ENCODE data around the gene SLC22A7. TPM values are rescaled to one million over a fixed set of nuclear protein-coding genes. Genes with fewer than 3 reads are reported as not detected.

Gene SLC22A7
- total RNA-seq, 2 experiments from 2014 or later, result not detected

DNA sequence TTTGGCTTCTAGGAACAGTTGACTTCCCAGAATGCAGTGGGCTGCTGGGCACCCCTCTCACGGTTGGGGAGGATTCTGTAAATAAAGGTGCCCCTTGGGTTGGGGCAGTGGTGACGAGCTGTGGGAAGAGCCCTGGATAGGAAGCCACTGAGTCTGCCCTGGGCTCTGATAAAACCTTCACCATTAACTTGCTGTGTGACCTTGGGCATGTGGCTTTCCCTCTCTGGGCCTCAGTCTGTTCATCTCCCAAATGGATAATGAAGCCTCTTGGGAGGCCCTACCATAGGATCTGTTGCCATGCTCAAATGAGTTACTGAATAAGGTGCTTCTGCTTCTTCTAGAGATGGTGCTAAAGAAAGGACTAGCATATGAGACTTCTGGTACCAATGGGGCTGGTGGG lies 6.8 kb downstream of the SLC22A7 start:
- POLR2A ChIA-PET, result no interaction called here
- H3K27ac Mint-ChIP-seq, result no peak overlapping the region

DNA sequence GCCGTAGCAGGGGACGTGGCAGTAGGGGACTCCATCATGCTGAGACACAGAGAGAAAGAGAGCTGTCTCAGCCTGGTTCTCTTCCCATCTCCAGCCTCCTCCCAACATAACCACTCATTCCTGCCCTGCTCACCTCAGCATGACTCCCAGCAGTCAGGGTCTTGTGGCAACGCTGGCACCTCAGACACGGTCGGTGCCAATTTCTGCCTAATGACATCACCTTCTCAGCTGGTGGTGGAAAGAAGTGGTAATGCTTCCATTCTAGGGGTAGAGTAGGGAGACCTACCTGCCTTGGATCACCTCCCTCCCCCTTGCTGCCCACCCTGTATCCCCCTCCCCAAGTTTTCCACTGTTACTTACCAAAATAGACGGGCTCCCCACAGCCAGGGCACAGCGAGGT lies 8.0 kb downstream of the SLC22A7 start:
- Mint-ChIP-seq H3K4me1 (peaks cover 3% of the 10 kb centered on the region), H3K9me3 (no peaks in the 10 kb centered on the region), H3K4me3 (no peak overlapping the region), H3K27ac (no peak overlapping the region), H3K27me3 (peaks cover 6% of the 10 kb centered on the region), H3K36me3 (no peaks in the 10 kb centered on the region)
- ATAC-seq (ENCODE audit: low read depth) (no peak), DNase-seq (no peak)
- POLR2A ChIA-PET, result no interaction called here

More for the DNA sequence above, 6.8 kb downstream of the SLC22A7 start:
- DNase-seq (no peak), ATAC-seq (ENCODE audit: low read depth) (no peak)
- H3K36me3 Mint-ChIP-seq, result no peaks in the 10 kb centered on the region
- H3K27me3 Mint-ChIP-seq, result peaks cover 7% of the 10 kb centered on the region
- H3K4me3 Mint-ChIP-seq, result no peak overlapping the region
- H3K9me3 Mint-ChIP-seq, result no peaks in the 10 kb centered on the region
- H3K4me1 Mint-ChIP-seq, result peaks cover 4% of the 10 kb centered on the region

DNA sequence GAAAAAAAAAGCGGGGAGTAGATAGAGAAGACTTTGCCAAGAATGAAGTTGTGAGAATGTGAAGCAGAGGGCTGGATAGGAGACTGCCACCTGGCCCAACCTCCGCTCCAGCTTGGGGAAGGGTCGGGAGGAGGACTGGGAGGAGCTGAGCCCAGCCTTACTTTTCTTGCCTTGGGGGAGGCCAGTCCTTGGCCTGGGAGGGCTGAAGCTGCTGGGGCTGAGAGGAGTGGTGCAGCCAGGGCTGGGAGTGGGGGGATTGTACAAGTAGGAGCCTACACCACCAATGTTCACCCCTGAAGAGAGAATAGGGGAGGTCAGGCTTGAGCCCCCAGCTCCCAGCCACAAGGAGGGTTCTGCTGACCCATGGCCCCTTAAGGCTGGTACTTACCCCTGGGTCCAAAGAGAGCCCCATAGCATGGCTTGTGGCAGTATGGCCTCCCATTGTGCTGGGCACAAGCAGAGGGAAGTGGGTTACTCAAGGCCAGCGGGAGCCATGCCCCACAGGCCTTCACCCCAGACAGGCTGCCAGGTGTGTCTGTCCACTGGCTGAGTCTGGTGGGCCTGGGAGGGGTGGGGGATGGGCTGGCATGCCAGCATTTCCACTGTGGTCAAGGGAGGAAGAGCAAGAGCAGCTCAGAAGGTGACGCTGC lies 9.5 kb downstream of the SLC22A7 start:
- Mint-ChIP-seq H3K27me3 (peaks cover 8% of the 10 kb centered on the region), H3K4me1 (peaks cover 3% of the 10 kb centered on the region), H3K9me3 (no peaks in the 10 kb centered on the region), H3K36me3 (no peaks in the 10 kb centered on the region), H3K4me3 (no peak overlapping the region), H3K27ac (no peak overlapping the region)
- POLR2A ChIA-PET, result interaction anchor here (1.4 to 1.5 kb wide), 2 partner anchors 90 to 324 kb away, joined by 3 to 5 read pairs; partner anchors contain the start of gene PPP2R5D
- no peak for DNase-seq
- no peak for ATAC-seq (ENCODE audit: low read depth)

DNA sequence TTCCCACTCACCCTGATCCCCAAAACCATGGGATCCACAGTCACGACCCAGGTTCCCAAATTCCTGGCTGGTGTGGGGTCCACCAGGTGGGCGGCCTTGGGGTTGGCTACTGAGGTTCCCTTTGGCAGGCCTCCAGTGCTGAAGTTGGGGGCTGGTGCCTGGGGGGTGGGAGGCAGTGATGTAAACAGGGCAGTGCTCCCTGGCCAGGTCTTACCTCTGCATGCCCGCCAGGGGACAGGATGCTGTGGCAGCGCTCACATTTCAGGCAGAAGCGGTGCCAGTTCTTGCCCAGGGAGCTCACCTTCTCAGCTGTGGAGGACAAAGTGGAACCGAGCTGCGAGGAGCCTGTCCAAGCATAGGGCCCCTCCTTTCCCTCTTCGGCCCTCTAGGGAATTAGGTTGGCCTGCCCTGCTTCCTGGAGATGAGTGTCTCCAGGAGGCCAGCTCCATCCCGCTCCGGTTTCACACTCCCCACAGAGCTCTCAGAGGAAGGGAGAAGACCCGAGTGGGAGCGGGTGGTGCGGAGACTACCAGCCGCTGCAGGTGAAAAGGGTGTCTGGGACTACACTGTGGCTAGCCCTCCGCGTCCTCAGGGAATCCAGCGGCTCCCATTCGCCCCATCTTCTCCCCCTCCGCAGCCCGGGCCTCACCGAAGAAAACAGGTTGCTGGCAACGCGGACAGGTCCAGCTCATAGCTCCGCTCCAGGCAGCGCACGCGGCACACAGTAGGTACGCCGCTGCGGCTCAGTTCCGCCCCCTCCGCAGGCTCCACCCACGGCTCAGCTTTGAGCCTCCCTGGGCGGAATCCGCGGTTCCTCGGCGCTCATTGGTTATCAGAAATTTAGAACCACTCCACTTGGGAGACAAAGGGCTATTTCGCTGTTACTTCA lies 10.3 kb downstream of the SLC22A7 start, which contains the start of gene CRIP3:
TSS of gene CRIP3 (minus strand) at position 726 of the 889 bp plus-strand sequence. CDS start at position 692, 34 bp downstream.
- Mint-ChIP-seq H3K4me1 (peaks cover 4% of the 10 kb centered on the region), H3K4me3 (peak within 1 kb of the TSS; percentile 82), H3K36me3 (no peaks in the 10 kb centered on the region), H3K9me3 (no peaks in the 10 kb centered on the region), H3K27me3 (peaks cover 8% of the 10 kb centered on the region), H3K27ac (no peak within 1 kb of the TSS)
- DNase-seq (peak; percentile 63), ATAC-seq (ENCODE audit: low read depth) (peak; percentile 82)
- POLR2A ChIA-PET, result interaction anchor here (1.4 to 1.5 kb wide), 2 partner anchors 89 to 324 kb away, joined by 3 to 5 read pairs; partner anchors contain the start of gene PPP2R5D

DNA sequence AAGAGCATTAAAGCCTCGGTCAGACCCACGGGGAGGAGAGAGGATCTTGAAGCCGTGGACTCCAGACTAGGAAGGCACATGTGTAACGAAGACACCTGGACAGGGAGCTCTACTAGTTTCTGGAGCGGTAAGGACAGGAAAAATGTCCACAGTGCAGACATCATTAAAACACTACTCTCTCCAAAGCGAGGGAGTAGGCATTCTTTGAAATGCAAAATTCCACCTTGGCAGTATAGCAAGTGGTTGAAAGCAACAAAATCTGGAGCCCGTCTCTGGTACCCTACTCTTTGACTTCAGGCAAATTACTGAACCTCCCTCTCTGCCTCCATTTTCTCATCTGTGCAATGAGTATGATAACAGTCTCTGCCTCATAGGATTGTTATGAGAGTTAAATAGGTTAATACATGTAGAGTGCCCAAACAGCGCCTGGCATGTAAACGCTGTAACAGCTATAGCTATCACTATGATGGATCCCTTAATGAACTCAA lies 11.0 kb downstream of the SLC22A7 start:
- H3K27me3 Mint-ChIP-seq, result peaks cover 10% of the 10 kb centered on the region
- no peaks in the 10 kb centered on the region for H3K9me3 Mint-ChIP-seq
- no peak overlapping the region for H3K27ac Mint-ChIP-seq
- ATAC-seq (ENCODE audit: low read depth) (no peak), DNase-seq (no peak)
- H3K4me3 Mint-ChIP-seq, result peak overlapping the region; percentile 82
- POLR2A ChIA-PET, result interaction anchor here (1.2 to 1.5 kb wide), 3 partner anchors 89 to 325 kb away, joined by 3 to 5 read pairs (median 3); partner anchors contain the start of gene PPP2R5D
- H3K4me1 Mint-ChIP-seq, result peaks cover 4% of the 10 kb centered on the region
- H3K36me3 Mint-ChIP-seq, result no peaks in the 10 kb centered on the region

DNA sequence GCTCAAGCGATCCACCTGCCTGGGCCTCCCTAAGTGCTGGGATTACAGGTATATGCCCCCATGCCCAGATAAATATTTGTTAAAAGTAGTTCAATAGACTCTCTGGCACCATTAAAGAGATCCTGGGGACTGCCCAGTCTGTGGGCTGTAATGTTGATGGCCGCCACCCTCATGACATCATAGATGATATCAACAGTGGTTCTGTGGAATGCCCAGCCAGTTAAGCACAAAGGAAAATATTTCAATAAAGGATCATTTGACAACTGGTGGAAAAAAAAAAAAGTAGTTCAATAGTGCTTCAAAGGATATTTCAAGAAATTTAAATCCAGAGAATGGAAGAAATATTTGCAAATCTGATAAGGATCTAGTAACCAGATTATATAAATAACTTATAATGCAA lies 12.1 kb downstream of the SLC22A7 start:
- Mint-ChIP-seq H3K4me1 (peaks cover 4% of the 10 kb centered on the region), H3K27ac (no peak overlapping the region), H3K36me3 (no peaks in the 10 kb centered on the region), H3K9me3 (no peaks in the 10 kb centered on the region), H3K27me3 (peaks cover 12% of the 10 kb centered on the region), H3K4me3 (no peak overlapping the region)
- POLR2A ChIA-PET, result interaction anchor here (1.2 kb wide), 1 partner anchor 170 kb away, joined by 3 read pairs; no protein-coding TSS in a partner anchor
- ATAC-seq (ENCODE audit: low read depth), result no peak
- no peak for DNase-seq

DNA sequence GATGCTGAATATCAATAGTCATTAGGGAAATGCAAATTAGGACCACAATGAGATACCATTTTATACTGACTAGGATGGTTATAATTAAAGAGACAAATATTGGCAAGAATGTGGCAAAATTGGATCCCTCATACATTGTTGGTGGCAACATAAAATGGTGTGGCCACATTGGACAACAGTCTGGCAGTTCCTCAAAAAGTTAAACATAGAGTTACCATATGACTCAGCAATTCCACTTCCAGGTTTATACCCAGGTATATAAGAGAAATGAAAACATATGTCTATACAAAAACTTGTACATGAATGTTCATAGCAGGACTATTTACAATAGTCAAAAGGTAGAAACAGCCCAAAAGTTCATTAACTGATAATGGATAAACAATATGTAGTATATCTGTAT lies 12.6 kb downstream of the SLC22A7 start:
- Mint-ChIP-seq H3K4me1 (peaks cover 7% of the 10 kb centered on the region), H3K4me3 (no peak overlapping the region), H3K27me3 (peaks cover 12% of the 10 kb centered on the region), H3K9me3 (no peaks in the 10 kb centered on the region), H3K27ac (no peak overlapping the region), H3K36me3 (no peaks in the 10 kb centered on the region)
- ATAC-seq (ENCODE audit: low read depth) (no peak), DNase-seq (no peak)
- POLR2A ChIA-PET, result no interaction called here

DNA sequence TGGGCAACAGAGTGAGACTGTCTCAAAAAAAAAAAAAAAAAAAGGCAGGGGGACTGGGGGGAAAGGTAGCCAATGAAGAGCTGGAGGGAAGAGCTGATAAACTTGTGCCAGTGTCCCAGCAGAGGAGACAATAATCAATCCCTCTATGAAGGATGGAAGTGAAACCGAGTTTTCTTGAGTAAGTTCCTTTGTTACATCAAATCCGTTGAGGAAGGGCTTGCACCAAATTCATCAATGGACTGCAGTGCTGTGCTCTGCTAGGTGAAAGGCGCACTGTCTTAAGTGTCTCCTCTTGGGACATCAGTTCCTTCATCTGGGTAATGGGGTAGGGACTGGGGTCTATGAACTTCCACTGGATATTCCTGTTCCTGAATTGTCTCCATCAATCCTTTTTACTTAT lies 13.6 kb downstream of the SLC22A7 start:
- no peak overlapping the region for H3K27ac Mint-ChIP-seq
- peaks cover 9% of the 10 kb centered on the region for H3K4me1 Mint-ChIP-seq
- POLR2A ChIA-PET, result no interaction called here
- no peak for ATAC-seq (ENCODE audit: low read depth)
- H3K27me3 Mint-ChIP-seq, result peaks cover 12% of the 10 kb centered on the region
- no peaks in the 10 kb centered on the region for H3K9me3 Mint-ChIP-seq
- H3K36me3 Mint-ChIP-seq, result no peaks in the 10 kb centered on the region
- no peak overlapping the region for H3K4me3 Mint-ChIP-seq
- DNase-seq, result no peak

DNA sequence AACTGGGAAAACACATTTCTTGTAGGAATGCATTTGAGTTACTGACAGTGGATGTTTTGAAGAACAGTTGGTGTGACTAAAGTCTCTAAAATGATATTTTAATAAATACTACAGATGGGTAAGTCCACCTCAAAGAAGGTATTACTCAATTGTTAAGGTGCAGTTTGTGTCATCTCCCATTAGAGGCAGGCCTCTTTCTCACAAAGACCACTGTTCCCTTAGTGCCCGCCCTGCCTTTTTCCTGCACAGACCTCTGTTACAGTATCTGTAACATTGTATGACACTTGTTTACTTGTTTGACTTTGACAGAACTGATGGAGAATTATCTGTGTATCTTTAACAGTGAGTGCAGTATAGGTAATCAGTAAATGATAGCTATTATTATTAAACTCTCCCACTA lies 15.8 kb downstream of the SLC22A7 start:
- Mint-ChIP-seq H3K36me3 (no peaks in the 10 kb centered on the region), H3K4me3 (no peak overlapping the region), H3K27ac (no peak overlapping the region), H3K4me1 (peaks cover 9% of the 10 kb centered on the region), H3K27me3 (peaks cover 8% of the 10 kb centered on the region), H3K9me3 (no peaks in the 10 kb centered on the region)
- ATAC-seq (ENCODE audit: low read depth) (no peak), DNase-seq (no peak)
- POLR2A ChIA-PET, result interaction anchor here (0.5 kb wide), 1 partner anchor 84 kb away, joined by 4 read pairs; no protein-coding TSS in a partner anchor

DNA sequence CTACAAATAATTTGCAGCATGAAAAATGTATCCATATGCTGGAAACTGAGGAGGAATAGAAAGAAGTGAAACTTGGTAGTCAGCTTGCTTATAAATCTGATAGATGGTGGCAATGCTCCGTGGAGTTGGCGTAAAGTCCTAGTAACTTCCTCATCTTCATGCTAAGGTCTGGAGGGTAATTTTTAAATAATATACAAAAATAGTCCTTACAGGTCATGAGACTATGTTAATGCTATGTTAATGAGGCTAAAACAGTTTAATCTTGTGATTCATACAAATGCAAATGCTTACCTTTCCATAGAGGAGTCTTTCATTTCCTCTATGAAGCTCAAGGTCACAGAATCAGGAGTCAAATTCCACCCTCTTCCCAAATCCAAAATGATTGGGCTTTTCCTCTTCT lies 20.0 kb downstream of the SLC22A7 start:
- DNase-seq, result no peak
- POLR2A ChIA-PET, result no interaction called here
- H3K36me3 Mint-ChIP-seq, result no peaks in the 10 kb centered on the region
- H3K9me3 Mint-ChIP-seq, result no peaks in the 10 kb centered on the region
- H3K27ac Mint-ChIP-seq, result no peak overlapping the region
- peaks cover 9% of the 10 kb centered on the region for H3K27me3 Mint-ChIP-seq
- no peak for ATAC-seq (ENCODE audit: low read depth)
- no peak overlapping the region for H3K4me3 Mint-ChIP-seq
- H3K4me1 Mint-ChIP-seq, result peaks cover 5% of the 10 kb centered on the region

DNA sequence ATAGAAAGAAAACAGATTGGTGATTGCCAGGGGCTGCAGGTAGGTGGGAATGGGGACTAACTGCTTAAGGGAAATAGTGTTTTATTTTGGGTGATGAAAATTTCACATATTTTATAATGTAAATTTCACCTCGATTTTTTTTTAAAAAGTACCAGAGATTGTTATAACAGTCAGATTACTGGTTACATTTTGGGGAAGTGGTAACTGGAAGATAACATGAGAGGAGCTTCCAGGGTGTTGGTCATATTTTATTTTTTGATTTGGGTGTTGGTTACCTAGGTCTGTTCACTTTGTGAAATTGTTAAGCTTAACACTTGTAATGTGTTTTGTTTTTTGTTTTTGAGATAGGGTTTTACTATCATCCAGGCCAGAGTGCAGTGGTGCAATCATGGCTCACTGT lies 27.8 kb downstream of the SLC22A7 start:
- POLR2A ChIA-PET, result no interaction called here
- no peaks in the 10 kb centered on the region for H3K4me1 Mint-ChIP-seq
- H3K9me3 Mint-ChIP-seq, result no peaks in the 10 kb centered on the region
- no peak for ATAC-seq (ENCODE audit: low read depth)
- DNase-seq, result no peak
- H3K36me3 Mint-ChIP-seq, result no peaks in the 10 kb centered on the region
- peaks cover 7% of the 10 kb centered on the region for H3K27me3 Mint-ChIP-seq
- no peak overlapping the region for H3K27ac Mint-ChIP-seq
- H3K4me3 Mint-ChIP-seq, result no peak overlapping the region

DNA sequence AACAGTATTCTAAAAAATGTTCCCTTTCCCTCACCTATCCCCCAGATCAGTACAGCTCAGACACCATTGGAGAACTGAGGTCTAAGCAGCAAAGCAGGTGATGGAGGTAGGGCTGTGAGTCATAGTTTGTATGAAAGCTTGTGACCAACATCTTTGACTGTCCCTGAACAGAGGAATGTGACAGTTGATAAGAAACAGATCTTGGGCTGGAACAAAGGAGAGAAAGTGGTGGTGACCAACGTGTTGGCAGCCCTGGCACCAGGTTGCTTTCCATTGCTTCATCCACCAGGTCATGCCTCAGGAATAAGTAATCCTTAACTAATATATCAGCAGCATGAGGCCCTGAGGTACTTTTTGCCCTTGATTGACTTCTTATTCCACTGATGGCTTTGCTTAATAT lies 30.5 kb downstream of the SLC22A7 start:
- Mint-ChIP-seq H3K36me3 (no peaks in the 10 kb centered on the region), H3K4me3 (no peak overlapping the region), H3K27me3 (no peaks in the 10 kb centered on the region), H3K4me1 (peaks cover 9% of the 10 kb centered on the region), H3K27ac (no peak overlapping the region), H3K9me3 (no peaks in the 10 kb centered on the region)
- POLR2A ChIA-PET, result interaction anchor here (0.6 kb wide), 1 partner anchor 173 kb away, joined by 3 read pairs; no protein-coding TSS in a partner anchor
- no peak for ATAC-seq (ENCODE audit: low read depth)
- no peak for DNase-seq

DNA sequence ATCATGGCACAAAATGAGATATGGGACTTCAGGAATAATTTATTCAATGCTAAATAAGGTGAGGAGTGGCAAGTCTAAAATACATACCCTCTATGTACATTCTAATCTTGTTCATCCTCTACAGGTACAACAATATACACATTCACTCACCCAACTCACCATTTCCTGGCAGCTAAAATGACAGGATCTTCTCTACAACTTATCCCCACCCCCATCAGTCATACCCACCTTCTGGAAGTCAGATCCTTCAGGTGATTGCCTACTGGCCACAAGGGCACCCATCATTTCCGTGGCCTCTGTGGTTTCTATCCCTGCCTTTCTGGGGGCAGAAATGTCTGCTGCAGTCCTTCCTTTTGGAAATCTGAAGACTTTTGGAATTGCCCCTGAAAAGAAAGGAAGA lies 33.4 kb downstream of the SLC22A7 start:
- DNase-seq, result no peak
- Mint-ChIP-seq H3K36me3 (no peaks in the 10 kb centered on the region), H3K4me1 (peaks cover 9% of the 10 kb centered on the region), H3K27ac (no peak overlapping the region), H3K9me3 (no peaks in the 10 kb centered on the region), H3K27me3 (no peaks in the 10 kb centered on the region), H3K4me3 (no peak overlapping the region)
- POLR2A ChIA-PET, result no interaction called here
- ATAC-seq (ENCODE audit: low read depth), result no peak
